ENCODE data around the gene OS9. TPM values are rescaled to one million over a fixed set of nuclear protein-coding genes. Genes with fewer than 3 reads are reported as not detected.

OS9 gene
- total RNA-seq, 2 experiments from 2014 or later = 82.6 to 112 TPM

GRCh38 chr12:57726884-57727757 is 33.2 kb downstream of the OS9 start:
- no peaks in the 10 kb centered on the region for H3K9me3 ChIP-seq (ENCODE audit: low read length)
- H2AFZ ChIP-seq (ENCODE audit: low read length) = no peak overlapping the region
- H3K4me1 ChIP-seq (ENCODE audit: insufficient read depth, low read length, poor library complexity, severe bottlenecking) = peaks cover 8% of the 10 kb centered on the region
- H3K9me2 ChIP-seq (ENCODE audit: insufficient read depth, low read length) = no peaks in the 10 kb centered on the region
- no peak for TF ChIP-seq CTCF (conservative IDR thresholded peaks at IDR 0.05; ENCODE audit: low read length)
- TF ChIP-seq EZH2phosphoT487 (IDR thresholded peaks at IDR 0.05; ENCODE audit: borderline replicate concordance, low read depth, low read length) = no peak
- no peaks in the 10 kb centered on the region for H4K20me1 ChIP-seq (ENCODE audit: insufficient read depth, low read length)
- no peaks in the 10 kb centered on the region for H3K79me2 ChIP-seq (ENCODE audit: insufficient read depth, low read depth, low read length)
- BruUV-seq (replicated peaks) = no TSS peak
- CTCF ChIA-PET (ENCODE audit: unreplicated experiment) = no interaction called here
- H3K4me3 ChIP-seq (ENCODE audit: low read depth, low read length, poor library complexity, severe bottlenecking) = no peak overlapping the region
- intact Hi-C loops (cut with micrococcal nuclease; ENCODE audit: unreplicated experiment) = no loop called here
- POLR2A ChIA-PET = interaction anchor here (1.3 kb wide), 1 partner anchor 52 kb away, joined by 3 read pairs; no protein-coding TSS in a partner anchor
- H3K36me3 ChIP-seq (ENCODE audit: insufficient read depth, low read length) = peaks cover 51% of the 10 kb centered on the region
- no peak for DNase-seq (ENCODE audit: low spot score)
- H3K27ac ChIP-seq (ENCODE audit: low read depth, low read length, poor library complexity, severe bottlenecking) = no peak overlapping the region
- H3K4me2 ChIP-seq (ENCODE audit: low read length) = no peak overlapping the region

GRCh38 chr12:57727758-57728395 is 33.9 kb downstream of the OS9 start:
- Histone ChIP-seq H3K36me3 (ENCODE audit: insufficient read depth, low read length) (peaks cover 58% of the 10 kb centered on the region), H3K4me3 (ENCODE audit: low read depth, low read length, poor library complexity, severe bottlenecking) (no peak overlapping the region), H3K4me2 (ENCODE audit: low read length) (no peak overlapping the region), H2AFZ (ENCODE audit: low read length) (no peak overlapping the region), H3K79me2 (ENCODE audit: insufficient read depth, low read depth, low read length) (no peaks in the 10 kb centered on the region), H4K20me1 (ENCODE audit: insufficient read depth, low read length) (no peaks in the 10 kb centered on the region), H3K9me2 (ENCODE audit: insufficient read depth, low read length) (no peaks in the 10 kb centered on the region), H3K9me3 (ENCODE audit: low read length) (no peaks in the 10 kb centered on the region), H3K27ac (ENCODE audit: low read depth, low read length, poor library complexity, severe bottlenecking) (no peak overlapping the region), H3K4me1 (ENCODE audit: insufficient read depth, low read length, poor library complexity, severe bottlenecking) (peaks cover 8% of the 10 kb centered on the region)
- no peak for DNase-seq (ENCODE audit: low spot score)
- ChIA-PET POLR2A (interaction anchor here (1.3 kb wide), 1 partner anchor 51 kb away, joined by 3 read pairs; no protein-coding TSS in a partner anchor), CTCF (ENCODE audit: unreplicated experiment) (no interaction called here)
- BruUV-seq (replicated peaks) = no TSS peak
- TF ChIP-seq CTCF (conservative IDR thresholded peaks at IDR 0.05; ENCODE audit: low read length) (no peak), EZH2phosphoT487 (IDR thresholded peaks at IDR 0.05; ENCODE audit: borderline replicate concordance, low read depth, low read length) (no peak)
- intact Hi-C loops (cut with micrococcal nuclease; ENCODE audit: unreplicated experiment) = no loop called here

Data from OCI-LY7 (cell line).